ENCODE measurements around the gene AK1.

Gene AK1

DNA sequence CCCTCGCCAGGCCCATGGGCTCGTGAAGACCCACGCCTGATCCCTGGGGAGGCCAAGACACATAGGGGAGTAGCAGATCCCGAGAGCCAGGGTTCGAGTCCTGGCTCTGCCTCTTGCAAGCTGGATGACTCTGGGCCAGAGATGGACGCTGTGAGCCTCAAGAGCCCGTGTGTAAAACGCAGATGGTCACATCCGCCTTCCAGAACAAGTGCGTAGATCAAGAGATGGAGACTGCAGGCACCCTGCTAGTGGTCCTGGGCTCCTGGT, 31.1 kb upstream of the AK1 start:
- no peak for DNase-seq (ENCODE audit: low read depth)

- no peak for DNase-seq (ENCODE audit: low read depth)
Observed at GRCh38 chr9:127907867-127908659, 30.6 kb upstream of the AK1 start.

GRCh38 chr9:127905788-127906191, 28.3 kb upstream of the AK1 start:
- DNase-seq (ENCODE audit: low read depth): no peak

DNA sequence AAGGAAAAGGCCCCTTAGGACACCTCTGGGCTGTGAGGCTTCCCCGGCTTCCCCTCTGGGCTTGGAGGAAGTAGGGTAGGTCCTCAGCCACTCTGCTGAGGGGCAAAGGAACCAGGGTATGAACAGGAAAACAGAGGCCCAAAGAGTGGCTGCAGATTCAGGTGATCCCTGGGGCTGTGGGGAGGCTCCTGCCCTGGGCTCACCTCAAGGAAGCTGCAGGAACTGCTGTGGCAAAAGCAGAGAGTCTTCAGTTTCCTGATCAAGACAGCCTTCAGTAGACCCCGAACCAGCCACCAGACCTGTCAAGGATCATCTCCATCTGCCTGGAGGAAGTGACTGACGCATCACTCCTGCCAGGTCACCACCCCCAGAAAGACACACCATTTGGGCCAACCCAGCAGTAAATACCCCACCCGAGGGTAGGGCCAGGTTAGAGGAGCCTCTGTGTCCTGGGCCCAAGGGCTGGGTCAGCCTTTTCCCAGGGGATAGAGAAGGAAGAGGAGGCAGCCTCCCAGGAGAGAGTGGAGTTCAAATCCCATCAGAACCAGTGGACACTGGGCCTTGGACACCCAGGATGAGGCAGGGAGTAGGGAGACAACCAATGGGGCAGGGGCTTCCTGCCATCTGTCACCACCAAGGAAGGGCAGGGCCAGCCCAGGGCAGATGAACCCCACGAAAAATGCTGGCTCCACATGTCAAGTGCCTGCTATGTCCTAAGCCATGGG, 27.7 kb upstream of the AK1 start:
- DNase-seq (ENCODE audit: low read depth): no peak

DNA sequence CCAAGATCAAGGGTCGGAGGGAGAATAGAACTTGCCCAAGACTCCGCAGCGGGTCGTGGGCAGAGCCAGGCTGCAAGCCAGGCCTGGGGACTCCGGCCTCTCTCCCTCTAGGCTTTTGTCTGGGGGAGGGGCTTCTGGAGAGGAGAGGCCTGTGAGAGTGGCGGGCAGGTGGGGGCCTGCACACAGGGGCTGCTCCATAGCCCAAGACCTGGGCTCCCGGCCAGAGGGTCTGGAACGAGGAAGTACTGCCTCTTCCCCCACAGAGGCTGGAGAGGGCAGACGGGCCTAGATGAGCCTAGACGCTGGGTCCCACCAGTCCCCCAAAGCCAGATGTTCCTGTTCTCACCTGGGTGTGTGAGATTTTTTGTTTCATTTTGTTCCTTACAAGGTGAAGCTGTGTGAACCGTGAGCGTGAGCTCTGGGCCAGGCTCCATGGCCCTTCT, 27.1 kb upstream of the AK1 start:
- no peak for DNase-seq (ENCODE audit: low read depth)

- DNase-seq (ENCODE audit: low read depth): no peak
Observed at GRCh38 chr9:127903557-127904475, 26.3 kb upstream of the AK1 start.

DNA sequence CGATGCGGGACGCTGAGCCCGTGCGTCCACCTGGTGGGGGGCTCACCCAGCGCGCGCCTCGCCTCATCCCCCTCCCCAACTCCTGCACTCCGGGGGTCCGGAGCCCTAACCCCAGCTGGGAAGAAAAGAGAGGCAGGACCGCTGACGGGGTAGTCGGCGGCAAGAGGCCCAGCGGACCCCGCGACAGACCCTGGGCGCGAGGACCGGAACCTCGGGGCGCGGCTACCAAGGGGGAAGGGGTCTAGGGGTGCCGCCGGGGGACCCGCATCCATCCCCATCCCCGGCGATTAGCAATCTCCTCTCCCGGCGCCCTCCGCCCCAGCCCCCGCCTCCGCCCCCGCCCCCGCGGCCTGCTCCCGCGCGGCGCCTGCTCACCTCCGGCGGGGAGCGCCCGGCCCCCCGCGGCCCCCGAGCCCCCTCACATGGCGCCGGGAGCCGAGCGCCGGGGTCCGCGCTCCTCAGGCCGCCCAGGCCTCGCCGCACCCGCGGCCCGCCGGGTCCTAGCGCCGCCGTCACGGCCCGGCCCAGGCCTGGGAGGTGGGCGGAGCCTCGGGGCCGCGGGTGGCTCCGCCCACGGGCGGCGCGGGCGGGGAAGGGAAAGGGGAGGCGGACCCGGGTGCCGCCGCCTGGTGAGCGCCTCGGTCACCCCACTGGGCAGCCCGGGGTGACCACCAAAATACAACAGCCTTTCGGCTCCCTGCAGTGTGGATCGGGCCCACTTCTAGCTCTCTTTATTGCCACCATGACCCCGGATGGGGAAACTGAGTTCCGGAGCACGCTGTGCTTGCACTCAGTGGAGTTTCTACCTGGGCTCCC, 21.9 kb upstream of the AK1 start, which contains the start of gene ST6GALNAC6:
Gene ST6GALNAC6, minus strand, starts transcription at position 476 of the 816 bp plus-strand sequence. CDS start 1,622 bp downstream, outside the sequence.
- DNase-seq (ENCODE audit: low read depth): peak; percentile 77

GRCh38 chr9:127898433-127899127, 21.1 kb upstream of the AK1 start:
- DNase-seq (ENCODE audit: low read depth): peak; percentile 73

- peak; percentile 68 for DNase-seq (ENCODE audit: low read depth)
Observed at GRCh38 chr9:127897193-127897692, 19.8 kb upstream of the AK1 start.

DNA sequence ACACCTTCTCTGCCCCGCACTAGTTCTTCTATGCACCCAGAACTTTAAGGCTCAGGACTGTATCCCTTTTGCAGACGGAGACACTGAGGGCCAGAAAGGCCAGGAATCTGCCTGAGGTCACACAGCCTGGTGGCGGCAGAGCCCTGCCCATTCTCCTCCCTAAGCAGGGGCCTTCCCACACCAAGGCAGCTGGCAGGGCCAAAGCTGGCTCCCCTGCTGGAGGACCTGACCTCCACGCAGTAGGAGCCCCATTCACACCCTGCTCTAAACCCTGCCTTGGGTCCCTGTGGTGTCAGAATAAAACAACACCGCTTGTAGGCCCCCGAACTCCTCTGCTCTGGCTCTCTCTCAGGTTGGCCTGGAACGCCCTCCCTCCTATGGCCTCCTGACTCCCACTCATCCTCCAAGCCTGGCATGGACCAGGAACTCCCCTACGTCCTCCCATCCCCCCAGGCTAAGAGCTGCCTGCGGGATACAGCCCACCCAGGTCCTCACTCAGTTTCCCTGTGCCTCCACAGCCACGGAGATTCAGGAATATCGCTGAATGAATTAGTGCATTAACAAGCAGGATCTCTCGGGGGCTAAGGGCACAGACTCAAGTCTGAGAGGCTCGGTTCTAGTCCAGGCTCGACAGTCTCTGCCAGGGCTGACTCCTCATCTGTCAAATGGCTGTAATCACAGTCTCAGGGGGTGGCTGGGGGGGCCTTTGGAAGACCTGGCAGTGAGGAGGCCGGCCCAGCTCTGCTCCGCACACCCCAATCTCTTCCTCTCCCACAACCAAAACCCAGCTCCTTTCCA, 19.1 kb upstream of the AK1 start:
- no peak for DNase-seq (ENCODE audit: low read depth)

DNA sequence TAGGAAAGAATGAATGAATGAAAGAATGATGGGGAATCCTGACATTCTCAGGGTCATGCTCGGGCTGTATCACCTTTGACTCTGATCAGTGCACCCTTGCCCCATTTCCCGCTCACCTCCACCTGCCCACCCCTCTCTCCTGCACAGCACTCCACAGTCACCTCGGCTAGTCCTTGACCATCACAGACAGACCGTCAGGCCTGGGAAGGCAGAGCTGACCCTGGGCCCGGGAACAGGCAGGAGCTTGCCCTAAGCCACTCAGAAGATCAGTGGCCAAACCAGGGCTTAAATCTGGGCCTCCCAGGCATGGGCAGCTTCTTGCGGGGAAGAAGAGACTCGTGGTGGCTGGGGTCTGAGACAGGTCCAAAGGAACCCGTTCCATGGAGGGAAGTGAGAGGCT, 18.3 kb upstream of the AK1 start:
- DNase-seq (ENCODE audit: low read depth): no peak

DNA sequence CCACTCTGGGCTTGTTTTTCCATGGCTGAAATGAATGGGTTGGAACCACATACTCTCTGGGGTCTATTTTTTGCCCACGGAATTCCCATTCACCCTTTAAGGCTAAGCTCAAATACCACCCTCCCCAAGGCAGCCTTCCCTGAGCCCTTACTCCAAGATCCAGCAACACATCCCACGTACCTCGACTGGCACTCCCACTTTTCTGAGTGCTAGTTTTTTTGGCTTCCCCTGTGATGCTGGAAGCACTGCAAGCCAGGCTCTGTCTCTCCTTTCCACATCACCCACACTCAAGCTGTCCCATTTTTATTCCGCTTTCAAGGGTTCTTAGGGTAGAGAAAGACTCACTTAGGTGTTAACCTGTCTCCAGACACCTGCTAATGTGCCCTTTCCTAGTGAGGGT, 15.9 kb upstream of the AK1 start:
- no peak for DNase-seq (ENCODE audit: low read depth)

DNA sequence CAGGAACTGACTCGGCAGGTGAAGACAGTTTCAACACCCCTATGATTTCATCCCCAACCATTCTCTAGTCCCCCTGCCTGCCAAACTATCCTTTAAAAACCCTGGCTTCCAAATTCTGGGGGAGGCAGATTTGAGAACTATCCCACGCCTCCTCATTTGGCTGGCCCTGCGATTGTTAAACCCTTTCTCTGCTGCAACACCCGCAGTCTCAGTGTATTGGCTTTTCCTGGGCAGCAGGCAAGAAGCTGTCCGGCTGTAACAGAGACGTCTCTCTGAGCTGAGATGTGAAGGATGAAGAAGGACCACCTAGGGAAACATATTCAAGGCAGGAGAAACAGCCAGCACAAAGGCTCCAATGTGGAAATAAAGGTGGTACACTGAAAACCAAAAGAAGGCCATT, 15.4 kb upstream of the AK1 start:
- no peak for DNase-seq (ENCODE audit: low read depth)

GRCh38 chr9:127890053-127890452, 12.6 kb upstream of the AK1 start:
- peak; percentile 44 for DNase-seq (ENCODE audit: low read depth)

DNA sequence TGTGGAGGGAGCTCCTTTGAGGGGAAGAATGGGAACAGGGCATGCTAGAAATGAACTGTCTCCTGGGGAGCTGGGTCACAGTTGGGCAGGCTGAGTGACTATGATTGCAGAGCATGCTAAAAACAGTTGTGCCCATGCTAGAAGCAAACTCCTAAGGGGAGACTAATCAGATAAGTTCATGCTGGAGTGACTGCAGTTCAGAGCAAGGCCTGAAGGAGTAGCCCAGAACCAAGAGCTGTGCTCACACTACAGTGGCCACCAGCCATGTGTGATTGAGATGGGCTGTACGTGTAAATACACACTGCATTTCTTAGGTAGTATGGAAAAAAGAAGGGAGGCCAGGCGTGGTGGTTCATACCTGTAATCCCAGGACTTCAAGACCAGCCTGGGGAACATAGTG, 10.3 kb upstream of the AK1 start:
- DNase-seq (ENCODE audit: low read depth): peak; percentile 45

DNA sequence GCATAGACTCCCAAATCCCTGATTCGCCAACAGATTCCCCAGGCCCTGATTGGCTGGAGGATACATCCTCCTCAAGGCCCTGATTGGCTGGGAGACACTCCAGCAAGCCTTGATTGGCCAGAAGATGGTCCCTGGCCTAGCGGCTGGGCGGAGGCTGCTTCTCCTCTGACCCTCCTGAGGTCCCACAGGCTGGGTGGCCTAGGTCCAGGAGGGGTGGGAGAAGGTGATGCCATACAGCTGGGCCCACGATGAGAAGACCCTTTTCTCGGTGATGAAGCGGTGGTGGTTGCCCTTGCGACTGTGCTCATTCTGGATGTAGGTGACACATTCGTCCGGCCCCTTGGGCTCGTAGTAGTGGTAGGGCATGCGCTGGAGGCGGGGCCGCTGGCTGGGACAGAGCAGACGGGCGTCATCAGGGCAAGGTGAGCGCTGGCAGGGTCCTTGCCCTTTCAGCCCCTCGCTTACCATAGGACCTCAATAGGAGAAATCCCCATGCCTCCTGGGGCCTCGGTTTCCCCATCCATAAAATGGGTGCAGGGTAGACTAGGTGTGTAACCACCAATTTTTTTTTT, 9.0 kb upstream of the AK1 start:
- DNase-seq (ENCODE audit: low read depth): peak; percentile 35

DNA sequence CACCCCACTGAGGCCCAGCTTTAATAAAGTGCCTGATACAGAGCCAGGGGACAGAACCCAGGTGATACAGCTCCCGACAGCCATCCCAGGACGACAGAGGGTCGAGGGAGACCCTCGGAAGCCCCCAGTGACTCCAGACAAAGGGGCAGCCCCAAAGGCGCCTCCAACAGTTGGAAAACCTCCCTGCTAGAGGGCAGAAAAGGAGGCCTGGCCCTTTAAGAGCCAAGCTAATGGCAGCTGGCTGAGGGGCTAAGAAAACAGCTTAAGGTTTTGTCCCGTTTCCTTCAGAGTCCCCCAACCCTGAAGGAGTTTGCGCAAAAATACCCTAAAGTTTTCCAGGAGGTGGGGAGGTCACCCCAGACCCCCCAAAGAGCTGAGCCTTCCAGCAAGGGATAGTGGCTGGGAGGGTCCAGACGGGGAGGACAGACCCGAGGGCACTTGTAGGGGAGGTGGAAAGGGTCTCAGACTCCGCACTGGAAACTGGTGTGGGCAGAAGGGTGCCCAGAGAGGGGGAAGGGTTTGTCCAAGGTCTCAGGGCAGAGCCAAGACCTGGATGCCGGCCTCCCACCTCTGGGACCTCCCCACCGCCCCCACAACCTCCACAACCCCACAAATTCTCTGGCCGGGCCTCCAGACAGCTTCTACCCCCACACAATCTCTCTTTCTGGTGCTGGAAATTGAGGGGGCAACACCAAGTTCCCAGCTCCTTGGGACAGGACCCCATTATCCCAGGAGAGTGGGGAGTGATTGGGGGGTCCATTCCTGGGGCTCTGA, 8.2 kb upstream of the AK1 start:
- no peak for DNase-seq (ENCODE audit: low read depth)

GRCh38 chr9:127884976-127885490, 7.6 kb upstream of the AK1 start:
- no peak for DNase-seq (ENCODE audit: low read depth)
